IPS-18c (cell line): ENCODE results near the gene TPSB2.

Source experiments
- H3K4me3 ChIP-seq: 2 replicates; pipeline ENCODE4 v1.7.0; 2013; ENCODE audit warnings: low read depth, mild to moderate bottlenecking, low read length, moderate library complexity; ENCODE audit not compliant: insufficient read depth
- H3K9me3 ChIP-seq: one replicate; pipeline ENCODE4 v1.6.1; 2013; ENCODE audit warnings: mild to moderate bottlenecking, low read length, moderate library complexity; ENCODE audit not compliant: control insufficient read depth, insufficient read depth

Gene TPSB2

DNA sequence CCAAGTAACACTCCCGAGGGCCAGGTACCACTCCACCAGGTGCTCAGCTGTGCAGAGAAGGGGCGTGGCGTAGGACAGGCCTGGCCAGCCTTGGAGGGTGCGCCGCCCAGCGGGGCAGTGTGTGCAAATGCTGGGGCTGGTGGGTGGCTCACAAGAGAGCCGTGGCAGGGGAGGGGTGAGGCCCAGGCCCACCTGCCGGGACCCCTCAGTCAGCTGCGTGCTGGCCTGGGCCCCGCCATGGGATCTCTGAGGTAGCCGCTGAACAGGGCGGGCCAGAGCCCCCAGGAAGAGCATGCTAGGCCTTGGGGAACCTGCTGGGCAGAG lies 13.7 kb downstream of the TPSB2 start:
- no peaks in the 10 kb centered on the region for H3K9me3 ChIP-seq
- H3K4me3 ChIP-seq, result no peak overlapping the region

- no peaks in the 10 kb centered on the region for H3K9me3 ChIP-seq
- H3K4me3 ChIP-seq, result no peak overlapping the region
Measured at GRCh38 chr16:1215574-1216295, 14.2 kb downstream of the TPSB2 start.

- Histone ChIP-seq H3K4me3 (no peak overlapping the region), H3K9me3 (no peaks in the 10 kb centered on the region)
Measured at GRCh38 chr16:1214719-1215118, 15.3 kb downstream of the TPSB2 start.

DNA sequence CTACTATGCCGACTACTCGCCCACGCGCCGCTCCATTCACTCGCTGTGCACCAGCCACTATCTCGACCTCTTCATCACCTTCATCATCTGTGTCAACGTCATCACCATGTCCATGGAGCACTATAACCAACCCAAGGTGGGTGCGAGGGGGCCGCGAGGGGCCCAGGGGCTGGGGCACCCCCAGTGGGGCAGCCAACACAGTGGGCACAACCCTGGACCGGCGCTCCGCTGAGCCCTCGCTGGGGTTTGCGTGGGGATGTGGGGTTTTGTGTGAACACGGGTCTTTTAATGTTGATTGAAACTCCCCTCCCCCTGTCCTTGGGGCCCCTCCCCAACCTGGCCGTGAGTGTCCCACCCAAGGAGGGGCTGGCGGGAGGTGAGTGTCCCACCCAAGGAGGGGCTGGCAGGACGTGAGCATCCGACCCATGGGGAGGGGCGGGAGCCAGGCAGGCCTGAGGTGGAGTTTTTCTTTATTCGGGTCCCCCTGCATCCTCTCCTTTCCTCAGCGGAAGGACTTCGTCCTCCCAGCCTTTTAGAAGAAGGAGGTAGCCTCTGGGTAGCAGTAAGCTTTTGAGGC lies 16.1 kb downstream of the TPSB2 start:
- no peak overlapping the region for H3K4me3 ChIP-seq
- no peaks in the 10 kb centered on the region for H3K9me3 ChIP-seq

GRCh38 chr16:1213231-1213630 lies 16.8 kb downstream of the TPSB2 start:
- no peak overlapping the region for H3K4me3 ChIP-seq
- no peaks in the 10 kb centered on the region for H3K9me3 ChIP-seq

GRCh38 chr16:1212616-1213194 lies 17.3 kb downstream of the TPSB2 start:
- no peak overlapping the region for H3K4me3 ChIP-seq
- no peaks in the 10 kb centered on the region for H3K9me3 ChIP-seq

DNA sequence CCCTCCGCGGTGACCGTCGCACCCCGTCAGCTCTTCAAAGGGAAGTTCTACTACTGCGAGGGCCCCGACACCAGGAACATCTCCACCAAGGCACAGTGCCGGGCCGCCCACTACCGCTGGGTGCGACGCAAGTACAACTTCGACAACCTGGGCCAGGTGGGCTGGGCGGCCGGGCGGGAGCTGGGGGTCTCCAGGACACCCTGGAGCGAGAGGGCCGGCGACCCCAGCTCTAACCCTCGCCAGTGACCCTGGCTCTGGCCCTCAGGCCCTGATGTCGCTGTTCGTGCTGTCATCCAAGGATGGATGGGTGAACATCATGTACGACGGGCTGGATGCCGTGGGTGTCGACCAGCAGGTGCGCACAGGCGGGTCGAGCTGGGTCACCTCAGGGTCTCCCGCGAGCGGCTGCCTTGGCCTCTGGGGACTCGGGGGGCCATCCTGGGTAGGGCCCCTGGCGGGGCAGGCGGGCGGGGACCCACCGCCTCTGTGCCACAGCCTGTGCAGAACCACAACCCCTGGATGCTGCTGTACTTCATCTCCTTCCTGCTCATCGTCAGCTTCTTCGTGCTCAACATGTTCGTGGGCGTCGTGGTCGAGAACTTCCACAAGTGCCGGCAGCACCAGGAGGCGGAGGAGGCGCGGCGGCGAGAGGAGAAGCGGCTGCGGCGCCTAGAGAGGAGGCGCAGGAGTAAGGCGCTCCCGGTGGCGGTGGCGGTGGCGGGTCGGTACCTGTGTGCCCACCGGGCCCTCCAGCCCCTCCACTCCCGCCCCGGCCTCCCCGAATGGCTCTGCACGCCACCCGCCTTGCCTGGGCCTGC lies 18.3 kb downstream of the TPSB2 start:
- H3K4me3 ChIP-seq, result no peak overlapping the region
- no peaks in the 10 kb centered on the region for H3K9me3 ChIP-seq

- H3K4me3 ChIP-seq, result no peak overlapping the region
Measured at GRCh38 chr16:1210461-1210860, 19.5 kb downstream of the TPSB2 start.

GRCh38 chr16:1209081-1209480 lies 20.9 kb downstream of the TPSB2 start:
- Histone ChIP-seq H3K9me3 (no peaks in the 10 kb centered on the region), H3K4me3 (no peak overlapping the region)

More at GRCh38 chr16:1210461-1210860, 19.5 kb downstream of the TPSB2 start:
- H3K9me3 ChIP-seq, result no peaks in the 10 kb centered on the region

DNA sequence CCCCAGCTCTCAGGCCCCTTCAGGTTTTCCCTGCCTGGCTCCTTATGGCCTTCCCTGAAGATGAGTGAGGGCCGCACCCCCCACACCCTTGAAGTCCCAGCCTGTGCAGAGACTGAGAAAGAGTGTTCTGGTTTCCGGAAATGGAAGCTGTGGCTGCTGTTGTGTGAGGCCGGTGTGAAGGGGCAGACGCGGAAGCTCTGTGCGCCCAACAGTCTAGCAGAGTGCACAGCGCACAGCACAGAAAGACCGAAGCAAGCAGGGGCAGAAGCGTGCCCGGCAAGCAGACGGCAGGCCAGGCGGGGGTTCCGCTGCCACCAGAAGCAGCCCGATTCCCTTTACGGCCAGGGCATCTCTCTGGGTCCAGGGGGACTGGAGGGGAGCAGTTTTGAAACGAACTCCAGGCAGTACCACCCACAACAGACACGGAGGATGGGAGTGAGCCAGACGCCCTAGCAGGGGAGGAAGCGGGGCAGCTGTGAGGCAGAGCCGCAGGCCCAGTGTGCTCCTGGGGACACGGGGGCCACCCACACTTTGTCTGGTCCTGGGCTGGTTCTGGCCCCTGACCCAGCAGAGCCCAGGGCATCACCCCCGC lies 21.6 kb downstream of the TPSB2 start:
- Histone ChIP-seq H3K9me3 (no peaks in the 10 kb centered on the region), H3K4me3 (no peak overlapping the region)

GRCh38 chr16:1206786-1207185 lies 23.2 kb downstream of the TPSB2 start:
- H3K4me3 ChIP-seq, result no peak overlapping the region
- H3K9me3 ChIP-seq, result no peaks in the 10 kb centered on the region

GRCh38 chr16:1206326-1206725 lies 23.7 kb downstream of the TPSB2 start:
- H3K4me3 ChIP-seq, result no peak overlapping the region
- H3K9me3 ChIP-seq, result no peaks in the 10 kb centered on the region

- Histone ChIP-seq H3K9me3 (no peaks in the 10 kb centered on the region), H3K4me3 (no peak overlapping the region)
Measured at GRCh38 chr16:1204933-1205332, 25.1 kb downstream of the TPSB2 start.

- H3K4me3 ChIP-seq, result no peak overlapping the region
Measured at GRCh38 chr16:1202274-1202673, 27.7 kb downstream of the TPSB2 start.

DNA sequence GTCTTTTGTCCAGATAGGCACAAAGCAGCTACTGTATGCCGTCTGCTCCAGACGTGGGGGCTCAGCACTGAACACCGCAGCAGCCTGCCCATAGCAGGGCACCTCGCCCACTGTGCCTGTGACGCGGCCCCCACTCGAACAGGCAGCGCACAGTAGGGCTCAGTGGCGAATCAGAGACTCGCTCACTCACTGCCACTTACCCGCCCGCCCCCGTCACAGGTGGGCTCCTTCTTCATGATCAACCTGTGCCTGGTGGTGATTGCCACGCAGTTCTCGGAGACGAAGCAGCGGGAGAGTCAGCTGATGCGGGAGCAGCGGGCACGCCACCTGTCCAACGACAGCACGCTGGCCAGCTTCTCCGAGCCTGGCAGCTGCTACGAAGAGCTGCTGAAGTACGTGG lies 28.5 kb downstream of the TPSB2 start:
- Histone ChIP-seq H3K4me3 (no peak overlapping the region), H3K9me3 (no peaks in the 10 kb centered on the region)

More at GRCh38 chr16:1202274-1202673, 27.7 kb downstream of the TPSB2 start:
- H3K9me3 ChIP-seq, result no peaks in the 10 kb centered on the region

DNA sequence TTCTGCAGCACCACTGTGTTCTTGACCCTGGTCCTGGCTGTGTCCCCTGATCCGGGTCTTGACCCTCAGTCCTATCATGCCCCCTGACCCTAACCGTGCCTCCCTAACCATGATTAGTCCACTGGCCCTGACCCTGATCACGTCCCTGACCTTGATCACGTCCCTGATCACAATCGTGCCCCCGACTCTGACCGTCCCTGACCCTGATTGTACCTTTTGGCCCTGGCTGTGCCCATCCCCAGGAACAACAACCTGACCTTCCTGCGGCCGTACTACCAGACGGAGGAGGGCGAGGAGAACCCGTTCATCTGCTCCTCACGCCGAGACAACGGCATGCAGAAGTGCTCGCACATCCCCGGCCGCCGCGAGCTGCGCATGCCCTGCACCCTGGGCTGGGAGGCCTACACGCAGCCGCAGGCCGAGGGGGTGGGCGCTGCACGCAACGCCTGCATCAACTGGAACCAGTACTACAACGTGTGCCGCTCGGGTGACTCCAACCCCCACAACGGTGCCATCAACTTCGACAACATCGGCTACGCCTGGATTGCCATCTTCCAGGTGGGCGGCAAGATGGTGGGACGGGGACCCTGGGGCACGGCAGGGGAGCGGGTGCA lies 29.9 kb downstream of the TPSB2 start:
- Histone ChIP-seq H3K4me3 (no peak overlapping the region), H3K9me3 (no peaks in the 10 kb centered on the region)

GRCh38 chr16:1199347-1200013 lies 30.5 kb downstream of the TPSB2 start:
- Histone ChIP-seq H3K4me3 (no peak overlapping the region), H3K9me3 (no peaks in the 10 kb centered on the region)
